ENCODE results near the gene SLC51B. TPM values are rescaled to one million over a fixed set of nuclear protein-coding genes. Genes with fewer than 3 reads are reported as not detected.

SLC51B gene
- total and polyA plus RNA-seq, 10 of the 15 experiments (the other 5 are each of a cell fraction or from before 2014, with no cell fraction given), result 0.05 to 0.17 (median 0.13) TPM; not detected in 7

DNA sequence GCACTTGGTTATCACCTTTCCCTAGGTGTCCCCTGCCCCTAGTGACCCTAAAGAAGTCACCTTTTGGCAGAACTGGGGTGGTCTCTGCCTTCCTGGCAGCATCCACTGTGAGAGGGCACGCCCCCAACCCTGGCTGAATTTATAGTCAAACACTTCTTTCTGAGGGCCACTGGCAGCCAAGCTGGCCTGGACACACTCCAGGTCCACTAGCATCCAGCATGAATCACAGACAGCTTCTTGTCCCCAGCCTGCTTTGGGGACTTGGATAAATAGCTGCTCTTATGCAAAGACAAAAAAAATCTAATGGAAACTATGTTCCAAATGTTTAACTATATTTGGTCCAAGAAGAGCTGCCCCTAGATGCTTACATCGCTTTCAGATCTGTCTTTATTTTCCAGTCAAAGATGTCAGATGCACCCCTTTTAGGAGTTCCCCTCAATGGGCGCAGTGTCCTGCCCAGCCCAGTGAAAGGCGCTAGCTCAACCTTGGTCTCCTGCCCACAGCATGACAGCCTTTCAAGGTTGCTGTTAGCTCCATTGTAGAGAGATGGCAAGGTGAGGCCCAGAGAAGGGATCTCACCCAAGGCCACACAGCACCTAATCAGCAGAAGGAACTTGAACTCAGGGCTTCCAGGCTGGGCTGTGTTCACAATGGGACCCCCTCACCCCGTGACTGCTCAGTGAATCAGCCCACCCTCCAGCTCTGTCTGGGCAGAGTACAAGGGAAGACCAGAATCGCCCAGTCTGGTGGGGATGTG lies 15.6 kb downstream of the SLC51B start:
- FAIRE-seq (no peak), DNase-seq (ENCODE audit: low read depth, low spot score) (no peak), ATAC-seq (no peak)
- H3K36me3 ChIP-seq (ENCODE audit: control insufficient read depth in 2 of 2, insufficient read depth in 2 of 2, low read length in 1 of 2), result no peaks in the 10 kb centered on the region
- intact Hi-C loops (cut with micrococcal nuclease; ENCODE audit: unreplicated experiment) (no loop called here), in situ Hi-C loops (cut with MboI) (no loop called here)
- H2AFZ ChIP-seq (ENCODE audit: control insufficient read depth, low read depth, low read length), result no peak overlapping the region
- H3K79me2 ChIP-seq (ENCODE audit: control insufficient read depth, insufficient read depth, low read length), result no peaks in the 10 kb centered on the region
- no peak overlapping the region for H3K9ac ChIP-seq (ENCODE audit: control insufficient read depth, insufficient read depth, low read length)
- WGBS (ENCODE audit: insufficient coverage, insufficient replicate concordance, low lambda C conversion rate, missing lambda C conversion rate), result 36% methylated on average over 6 of the region's 6 CpGs
- SMC1A ChIA-PET (ENCODE audit: uncharacterized antibody, unreplicated experiment), result interaction anchor here (1.0 to 2.0 kb wide), 2 partner anchors 9 to 22 kb away, joined by 3 to 5 read pairs; no protein-coding TSS in a partner anchor
- TF ChIP-seq ZSCAN29 (IDR thresholded peaks at IDR 0.05) (no peak), SKIL (IDR thresholded peaks at IDR 0.05; ENCODE audit: low read depth, poor library complexity, severe bottlenecking) (no peak)
- POLR2A ChIA-PET, result interaction anchor here (1.7 kb wide), 1 partner anchor 10 kb away, joined by 5 read pairs; no protein-coding TSS in a partner anchor
- no TSS peak for BruUV-seq (replicated peaks)
- RAD21 ChIA-PET (ENCODE audit: unreplicated experiment), result no interaction called here
- H3K4me1 ChIP-seq (ENCODE audit: control insufficient read depth, insufficient read depth, low read length), result no peaks in the 10 kb centered on the region
- H3K27me3 ChIP-seq (replicated peaks in 1 of 2; ENCODE audit: control insufficient read depth in 2 of 2, insufficient read depth in 2 of 2, low read length in 1 of 2), result no peaks in the 10 kb centered on the region; a peak in 2 of 4 replicates
- no peak overlapping the region for H3K4me3 ChIP-seq
- no peak overlapping the region for H3K27ac ChIP-seq (ENCODE audit: control insufficient read depth, insufficient read depth)
- CTCF ChIA-PET, result interaction anchor here (0.8 to 3.6 kb wide), 4 partner anchors 9 to 41 kb away, joined by 3 to 12 read pairs (median 4); no protein-coding TSS in a partner anchor
- H4K20me1 ChIP-seq (ENCODE audit: control insufficient read depth, insufficient read depth), result no peaks in the 10 kb centered on the region
- H3K9me3 ChIP-seq (replicated peaks; ENCODE audit: control insufficient read depth, insufficient read depth, low read length), result no peaks in the 10 kb centered on the region
- no peak overlapping the region for H3K4me2 ChIP-seq (ENCODE audit: control insufficient read depth, insufficient read depth)

- BruUV-seq (replicated peaks), result no TSS peak
- ChIA-PET SMC1A (ENCODE audit: uncharacterized antibody, unreplicated experiment) (interaction anchor here (0.8 to 1.4 kb wide), 5 partner anchors 11 to 125 kb away, joined by 3 to 5 read pairs (median 3); no protein-coding TSS in a partner anchor), CTCF (interaction anchor here (0.8 to 3.6 kb wide), 3 partner anchors 16 to 28 kb away, joined by 3 to 12 read pairs (median 4); no protein-coding TSS in a partner anchor), RAD21 (ENCODE audit: unreplicated experiment) (interaction anchor here (0.8 kb wide), 1 partner anchor 25 kb away, joined by 3 read pairs; no protein-coding TSS in a partner anchor), POLR2A (no interaction called here)
- Histone ChIP-seq H3K9me3 (replicated peaks; ENCODE audit: control insufficient read depth, insufficient read depth, low read length) (no peaks in the 10 kb centered on the region), H2AFZ (ENCODE audit: control insufficient read depth, low read depth, low read length) (no peak overlapping the region), H4K20me1 (ENCODE audit: control insufficient read depth, insufficient read depth) (no peaks in the 10 kb centered on the region), H3K4me1 (ENCODE audit: control insufficient read depth, insufficient read depth, low read length) (no peaks in the 10 kb centered on the region), H3K4me2 (ENCODE audit: control insufficient read depth, insufficient read depth) (no peak overlapping the region), H3K27ac (ENCODE audit: control insufficient read depth, insufficient read depth) (no peak overlapping the region), H3K36me3 (ENCODE audit: control insufficient read depth in 2 of 2, insufficient read depth in 2 of 2, low read length in 1 of 2) (no peaks in the 10 kb centered on the region), H3K79me2 (ENCODE audit: control insufficient read depth, insufficient read depth, low read length) (no peaks in the 10 kb centered on the region), H3K27me3 (replicated peaks in 1 of 2; ENCODE audit: control insufficient read depth in 2 of 2, insufficient read depth in 2 of 2, low read length in 1 of 2) (peaks cover 0 to 2% of the 10 kb centered on the region in 2 experiments), H3K4me3 (no peak overlapping the region), H3K9ac (ENCODE audit: control insufficient read depth, insufficient read depth, low read length) (no peak overlapping the region)
- FAIRE-seq, result no peak
- in situ Hi-C loops (cut with MboI) (no loop called here), intact Hi-C loops (cut with micrococcal nuclease; ENCODE audit: unreplicated experiment) (no loop called here)
- 67% methylated on average over 5 of the region's 5 CpGs for WGBS (ENCODE audit: insufficient coverage, insufficient replicate concordance, low lambda C conversion rate, missing lambda C conversion rate)
- ATAC-seq, result no peak
- no peak for DNase-seq (ENCODE audit: low read depth, low spot score)
- TF ChIP-seq BMI1 (IDR thresholded peaks at IDR 0.05; ENCODE audit: borderline replicate concordance) (no peak), POLR2AphosphoS2 (IDR thresholded peaks at IDR 0.05; ENCODE audit: low read depth, low read length) (no peak), SIX5 (IDR thresholded peaks at IDR 0.05; ENCODE audit: low read depth, low read length, severe bottlenecking) (no peak), LARP7 (IDR thresholded peaks at IDR 0.05) (no peak), FOS (IDR thresholded peaks at IDR 0.05; ENCODE audit: borderline replicate concordance, extremely low read depth, insufficient read length) (no peak), IRF3 (IDR thresholded peaks at IDR 0.05) (no peak), MYB (IDR thresholded peaks at IDR 0.05; ENCODE audit: borderline replicate concordance, low read depth, low read length) (no peak), TAF1 (IDR thresholded peaks at IDR 0.05; ENCODE audit: borderline replicate concordance, low read depth, low read length) (no peak), SIN3A (IDR thresholded peaks at IDR 0.05; ENCODE audit: low read depth, low read length) (no peak), GATAD2B (conservative IDR thresholded peaks at IDR 0.05; ENCODE audit: low read depth) (no peak)
- TF ChIP-seq, protein P1, sequence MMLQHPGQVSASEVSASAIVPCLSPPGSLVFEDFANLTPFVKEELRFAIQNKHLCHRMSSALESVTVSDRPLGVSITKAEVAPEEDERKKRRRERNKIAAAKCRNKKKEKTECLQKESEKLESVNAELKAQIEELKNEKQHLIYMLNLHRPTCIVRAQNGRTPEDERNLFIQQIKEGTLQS (IDR thresholded peaks at IDR 0.05; ENCODE audit: borderline replicate concordance, extremely low read depth, low read depth, low read length), result no peak
These were observed 16.9 kb downstream of the SLC51B start for GRCh38 chr15:65062061-65062460.
